Type B pancreatic cell (in vitro differentiated cells): ENCODE data around the gene CNTN4. TPM values are rescaled to one million over a fixed set of nuclear protein-coding genes. Genes with fewer than 3 reads are reported as not detected.

Experiments used
- DNase-seq: peaks from one replicate; pipeline ENCODE4 v3.0.0; 2021; ENCODE audit warnings: mixed read lengths; ENCODE audit not compliant: unreplicated experiment; ENCODE audit errors: extremely low spot score
- H3K27ac Mint-ChIP-seq: 2 replicates; pipeline ENCODE4 v1.8.0; 2021; ENCODE audit warnings: mild to moderate bottlenecking, mixed read lengths
- H3K27me3 Mint-ChIP-seq: 2 replicates; pipeline ENCODE4 v1.8.0; 2021; ENCODE audit warnings: mixed read lengths
- H3K36me3 Mint-ChIP-seq: 2 replicates; pipeline ENCODE4 v1.8.0; 2021; ENCODE audit warnings: mixed read lengths
- H3K4me1 Mint-ChIP-seq: one replicate; pipeline ENCODE4 v1.8.0; 2021; ENCODE audit warnings: mixed read lengths; ENCODE audit not compliant: unreplicated experiment
- H3K4me3 Mint-ChIP-seq: 2 replicates; pipeline ENCODE4 v1.8.0; 2021; ENCODE audit warnings: mild to moderate bottlenecking, mixed read lengths
- H3K9me3 Mint-ChIP-seq: 2 replicates; pipeline ENCODE4 v1.8.0; 2021; ENCODE audit warnings: mixed read lengths
- CTCF ChIP-seq: fragments of 200-600 bp; sonication (generic); conservative IDR thresholded peaks from 2 replicates; pipeline ENCODE4 v1.5.0; 2021; ENCODE audit warnings: antibody characterized with exemption, mild to moderate bottlenecking
- total RNA-seq: library from RNA; stranded (reverse); gene quantifications from 2 replicates; pipeline ENCODE4 v1.2.1, GENCODE V29; 2021; ENCODE audit warnings: low replicate concordance

The CNTN4 gene
- total RNA-seq, 1 donor from 2014 or later = 29.7 TPM

- Mint-ChIP-seq H3K27ac (no peak overlapping the region), H3K9me3 (no peaks in the 10 kb centered on the region), H3K4me1 (peaks cover 3% of the 10 kb centered on the region), H3K4me3 (no peak overlapping the region), H3K36me3 (no peaks in the 10 kb centered on the region), H3K27me3 (no peaks in the 10 kb centered on the region)
- TF ChIP-seq CTCF = no peak
- no peak for DNase-seq
Observed at GRCh38 chr3:2363854-2364253, 265.2 kb downstream of the CNTN4 start.

DNA sequence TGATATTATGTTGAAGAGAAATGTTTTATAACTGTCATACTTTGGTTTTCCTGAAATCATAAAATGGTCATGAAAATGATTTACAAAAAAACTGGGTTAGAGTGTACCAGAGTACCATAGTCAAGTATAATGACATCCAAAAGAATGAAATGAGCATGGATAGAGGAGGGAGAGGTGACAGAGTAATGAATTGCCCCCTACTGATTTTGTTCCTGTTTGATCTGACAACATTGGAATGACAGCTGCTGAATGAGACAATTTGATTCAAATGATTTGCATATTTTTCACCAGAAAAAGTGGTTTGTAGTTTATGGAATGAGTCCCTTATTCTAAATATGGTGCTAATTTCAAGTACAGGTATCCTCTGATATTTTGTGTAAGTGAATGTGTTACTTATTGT, 271.7 kb downstream of the CNTN4 start:
- H3K36me3 Mint-ChIP-seq = no peaks in the 10 kb centered on the region
- peaks cover 4% of the 10 kb centered on the region for H3K4me1 Mint-ChIP-seq
- no peak overlapping the region for H3K4me3 Mint-ChIP-seq
- H3K27ac Mint-ChIP-seq = no peak overlapping the region
- no peaks in the 10 kb centered on the region for H3K27me3 Mint-ChIP-seq
- no peak for DNase-seq
- TF ChIP-seq CTCF = no peak
- peaks cover 3% of the 10 kb centered on the region for H3K9me3 Mint-ChIP-seq

GRCh38 chr3:2372306-2372705, 273.6 kb downstream of the CNTN4 start:
- no peaks in the 10 kb centered on the region for H3K27me3 Mint-ChIP-seq
- no peak overlapping the region for H3K4me3 Mint-ChIP-seq

DNA sequence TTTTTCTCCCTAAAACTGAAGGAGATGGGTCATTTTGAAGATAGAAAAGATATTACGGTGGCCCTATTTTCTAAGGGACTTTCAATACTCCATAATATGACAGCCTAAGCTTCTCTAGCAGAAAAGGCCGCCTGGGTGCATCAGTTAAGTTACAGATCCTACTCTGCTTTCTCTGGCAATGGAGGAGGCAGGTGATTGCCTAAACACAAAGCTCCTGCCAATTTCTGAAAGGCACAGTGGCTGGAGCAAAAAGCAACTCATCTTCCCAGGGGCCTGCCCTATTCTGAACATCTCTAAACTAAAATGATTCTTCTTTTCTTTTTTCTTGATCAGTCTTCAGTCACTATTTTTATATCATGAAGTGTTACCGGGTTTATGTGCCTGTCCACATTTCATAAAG, 276.7 kb downstream of the CNTN4 start:
- DNase-seq = no peak
- H3K4me3 Mint-ChIP-seq = no peak overlapping the region

More at GRCh38 chr3:2372306-2372705, 273.6 kb downstream of the CNTN4 start:
- Mint-ChIP-seq H3K27ac (no peak overlapping the region), H3K9me3 (peaks cover 3% of the 10 kb centered on the region), H3K4me1 (peaks cover 4% of the 10 kb centered on the region), H3K36me3 (no peaks in the 10 kb centered on the region)
- DNase-seq = no peak
- no peak for TF ChIP-seq CTCF

GRCh38 chr3:2377281-2377680, 278.6 kb downstream of the CNTN4 start:
- no peaks in the 10 kb centered on the region for H3K27me3 Mint-ChIP-seq
- no peak for DNase-seq
- no peak for TF ChIP-seq CTCF
- H3K4me3 Mint-ChIP-seq = no peak overlapping the region
- H3K27ac Mint-ChIP-seq = no peak overlapping the region
- peaks cover 2% of the 10 kb centered on the region for H3K9me3 Mint-ChIP-seq
- H3K36me3 Mint-ChIP-seq = no peaks in the 10 kb centered on the region
- H3K4me1 Mint-ChIP-seq = peaks cover 4% of the 10 kb centered on the region

More for the DNA sequence above, 276.7 kb downstream of the CNTN4 start:
- H3K27ac Mint-ChIP-seq = no peak overlapping the region
- H3K36me3 Mint-ChIP-seq = no peaks in the 10 kb centered on the region
- H3K4me1 Mint-ChIP-seq = peaks cover 4% of the 10 kb centered on the region
- H3K9me3 Mint-ChIP-seq = peaks cover 3% of the 10 kb centered on the region
- no peaks in the 10 kb centered on the region for H3K27me3 Mint-ChIP-seq
- no peak for TF ChIP-seq CTCF

DNA sequence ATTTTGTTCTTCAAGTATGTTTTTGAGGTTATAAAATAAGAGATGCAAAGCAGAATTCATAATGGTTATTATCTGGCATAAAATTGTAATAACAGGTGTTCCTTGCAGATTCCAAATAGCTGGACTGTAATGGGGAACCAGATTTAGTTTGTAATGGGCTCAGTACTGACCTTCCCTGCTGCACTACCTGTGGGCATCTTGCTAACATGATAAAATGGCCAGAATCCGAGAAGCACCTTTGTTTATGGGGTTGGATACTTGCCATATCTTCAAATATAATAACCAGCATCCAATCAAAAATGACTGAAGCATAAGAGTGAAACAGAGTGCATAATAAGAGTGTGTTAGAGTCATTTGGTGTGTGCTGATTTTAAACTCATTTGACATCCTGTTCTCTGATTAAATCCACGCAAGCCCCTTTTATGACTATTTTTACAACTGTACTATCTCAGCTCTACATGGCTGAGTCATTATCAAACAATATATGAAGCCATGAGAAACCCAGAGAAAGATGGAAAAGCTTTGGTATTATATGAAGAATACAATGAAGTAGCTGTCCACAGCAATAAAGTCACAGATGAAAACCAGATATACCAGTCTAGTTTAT, 292.4 kb downstream of the CNTN4 start:
- no peak overlapping the region for H3K27ac Mint-ChIP-seq
- no peak overlapping the region for H3K4me3 Mint-ChIP-seq
- H3K27me3 Mint-ChIP-seq = no peaks in the 10 kb centered on the region
- peaks cover 7% of the 10 kb centered on the region for H3K4me1 Mint-ChIP-seq
- H3K36me3 Mint-ChIP-seq = no peaks in the 10 kb centered on the region
- TF ChIP-seq CTCF = no peak
- DNase-seq = no peak
- H3K9me3 Mint-ChIP-seq = peaks cover 4% of the 10 kb centered on the region
